GM23338 (cell line): ENCODE measurements around the gene ATF6. TPM values are rescaled to one million over a fixed set of nuclear protein-coding genes. Genes with fewer than 3 reads are reported as not detected.

Experiments
- ATAC-seq: fragments of 200-7000 bp; cut with Tn5 transposase; 3 replicates; pipeline ENCODE4 v1.9.1; 2020
- DNase-seq: peaks from one replicate; pipeline ENCODE4 v3.0.0-alpha.2; 2015; ENCODE audit warnings: low spot score
- H2AFZ ChIP-seq: fragments of 200-600 bp; sonication (generic); 2 replicates; pipeline ENCODE4 v1.8.0; 2016; ENCODE audit warnings: antibody characterized with exemption, mild to moderate bottlenecking, moderate library complexity
- H3F3A ChIP-seq: fragments of 200-600 bp; sonication (generic); replicated peaks from 2 replicates; pipeline ENCODE4 v1.8.0; 2017; ENCODE audit warnings: antibody characterized with exemption, mixed run types, low read depth
- H3K27ac ChIP-seq: fragments of 200-600 bp; sonication (generic); 2 replicates; pipeline ENCODE4 v1.6.1; 2016; ENCODE audit warnings: low read depth
- H3K27me3 ChIP-seq: fragments of 200-600 bp; sonication (generic); 2 replicates; pipeline ENCODE4 v1.8.0; 2016; ENCODE audit warnings: mild to moderate bottlenecking, mixed run types, moderate library complexity; ENCODE audit not compliant: insufficient read depth
- H3K36me3 ChIP-seq: fragments of 200-600 bp; sonication (generic); 2 replicates; pipeline ENCODE4 v1.8.0; 2016; ENCODE audit warnings: mild to moderate bottlenecking; ENCODE audit not compliant: insufficient read depth
- H3K4me1 ChIP-seq: fragments of 200-600 bp; sonication (generic); 2 replicates; pipeline ENCODE4 v1.8.0; 2016; ENCODE audit warnings: mild to moderate bottlenecking, moderate library complexity; ENCODE audit not compliant: insufficient read depth
- H3K4me2 ChIP-seq: fragments of 200-600 bp; sonication (generic); 2 replicates; pipeline ENCODE4 v1.7.1; 2017; ENCODE audit warnings: mixed run types
- H3K4me3 ChIP-seq: fragments of 200-600 bp; sonication (generic); 2 replicates; pipeline ENCODE4 v1.6.1; 2016; ENCODE audit warnings: mixed run types
- H3K79me2 ChIP-seq: fragments of 200-600 bp; sonication (generic); replicated peaks from 2 replicates; pipeline ENCODE4 v1.8.0; 2017; ENCODE audit warnings: mild to moderate bottlenecking; ENCODE audit not compliant: insufficient read depth
- H3K9me2 ChIP-seq: fragments of 200-600 bp; sonication (generic); 2 replicates; pipeline ENCODE4 v1.8.0; 2017; ENCODE audit not compliant: insufficient read depth
- H4K20me1 ChIP-seq: fragments of 200-600 bp; sonication (generic); replicated peaks from 2 replicates; pipeline ENCODE4 v1.8.0; 2017; ENCODE audit warnings: mild to moderate bottlenecking; ENCODE audit not compliant: insufficient read depth
- H3K27ac Mint-ChIP-seq: 2 replicates; pipeline ENCODE4 v1.8.0; 2020; ENCODE audit warnings: inconsistent platforms, mild to moderate bottlenecking, moderate library complexity, mixed read lengths
- H3K27me3 Mint-ChIP-seq: 3 replicates; pipeline ENCODE4 v1.8.0; 2022; ENCODE audit warnings: low read depth, mild to moderate bottlenecking, moderate library complexity, mixed read lengths, inconsistent platforms; ENCODE audit not compliant: insufficient read depth, poor library complexity
- H3K36me3 Mint-ChIP-seq: 3 replicates; pipeline ENCODE4 v1.8.0; 2021; ENCODE audit warnings: low read depth, mild to moderate bottlenecking, inconsistent platforms, moderate library complexity, mixed read lengths
- H3K4me1 Mint-ChIP-seq: 3 replicates; pipeline ENCODE4 v1.8.0; 2020; ENCODE audit warnings: mild to moderate bottlenecking, inconsistent platforms, mixed read lengths
- H3K4me3 Mint-ChIP-seq: 3 replicates; pipeline ENCODE4 v1.8.0; 2021; ENCODE audit warnings: moderate library complexity, mild to moderate bottlenecking, inconsistent platforms, mixed read lengths
- H3K9me3 Mint-ChIP-seq: 3 replicates; pipeline ENCODE4 v1.8.0; 2020; ENCODE audit warnings: moderate library complexity, mild to moderate bottlenecking, inconsistent platforms, mixed read lengths
- CREB1 ChIP-seq: fragments of 250-450 bp; sonication (Bioruptor Pico); IDR thresholded peaks from 2 replicates; pipeline ENCODE4 v1.5.0; 2020; ENCODE audit warnings: low read depth, mild to moderate bottlenecking, moderate library complexity
- EZH2 ChIP-seq: fragments of 200-600 bp; sonication (generic); IDR thresholded peaks from one replicate; pipeline ENCODE4 v1.8.0; 2017; ENCODE audit warnings: antibody characterized with exemption, mild to moderate bottlenecking, low read depth; ENCODE audit not compliant: unreplicated experiment
- JUNB ChIP-seq: IDR thresholded peaks from one replicate; pipeline ENCODE4 v1.6.1; 2016; ENCODE audit warnings: antibody characterized with exemption; ENCODE audit not compliant: unreplicated experiment
- NANOG ChIP-seq: IDR thresholded peaks from 2 replicates; pipeline ENCODE4 v1.6.1; 2016; ENCODE audit warnings: antibody characterized with exemption, borderline replicate concordance
- POLR2AphosphoS5 ChIP-seq: IDR thresholded peaks from 2 replicates; pipeline ENCODE4 v1.6.1; 2016; ENCODE audit warnings: antibody characterized with exemption, low read depth
- REST ChIP-seq: IDR thresholded peaks from one replicate; pipeline ENCODE4 v1.6.1; 2018; ENCODE audit warnings: antibody characterized with exemption; ENCODE audit not compliant: unreplicated experiment
- ZNF331 ChIP-seq: fragments of 250-450 bp; sonication (Bioruptor Pico); IDR thresholded peaks from 2 replicates; pipeline ENCODE4 v1.5.0; 2020; ENCODE audit warnings: low read depth, mild to moderate bottlenecking, moderate library complexity
- ZNF462 ChIP-seq: fragments of 250-450 bp; sonication (Bioruptor Pico); IDR thresholded peaks from 2 replicates; pipeline ENCODE4 v1.5.0; 2020; ENCODE audit warnings: mild to moderate bottlenecking, moderate library complexity
- polyA plus RNA-seq: library from polyadenylated mRNA; unstranded; fragments of >200 nt; fragmentation: Nextera tagmentation; extraction: Ambion mirVana; gene quantifications from 2 replicates; pipeline ENCODE4 v1.2.1, GENCODE V29; 2016
- total RNA-seq: library from RNA; depleted of rRNA; stranded (reverse); fragments of >200 nt; shearing (Covaris generic); gene quantifications from 2 replicates; pipeline ENCODE4 v1.2.3, GENCODE V29; 2014
- TF ChIP-seq, protein P1 (sequence below): IDR thresholded peaks from 2 replicates; pipeline ENCODE4 v1.6.1; 2016; ENCODE audit warnings: antibody characterized with exemption

Gene ATF6
- total and polyA plus RNA-seq, 2 experiments from 2014 or later, result 5.0 to 13.5 TPM

DNA sequence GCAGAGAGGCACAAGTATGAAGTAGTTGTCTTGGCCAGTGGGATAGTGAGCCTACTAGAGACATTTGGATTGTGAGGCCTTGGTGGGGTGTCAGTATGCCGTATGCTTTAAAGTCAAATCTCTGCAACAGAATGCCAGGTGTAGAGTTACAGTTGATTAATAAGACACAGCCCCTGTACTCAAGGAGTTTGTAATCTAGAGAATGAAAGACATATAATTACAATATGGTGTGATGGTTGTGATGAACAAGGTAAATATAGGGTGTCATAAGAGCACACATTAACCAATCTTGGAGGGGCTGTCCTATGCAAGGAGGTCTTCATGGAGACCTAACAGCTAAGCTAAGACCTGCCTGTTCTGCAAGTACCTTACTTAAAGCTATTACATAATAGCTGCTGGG is 113.1 kb downstream of the ATF6 start:
- Mint-ChIP-seq H3K4me1 (no peaks in the 10 kb centered on the region), H3K27me3 (no peaks in the 10 kb centered on the region), H3K4me3 (no peak overlapping the region), H3K27ac (no peak overlapping the region), H3K9me3 (no peaks in the 10 kb centered on the region), H3K36me3 (no peaks in the 10 kb centered on the region)
- H3K4me2 ChIP-seq, result no peak overlapping the region
- ATAC-seq (no peak), DNase-seq (no peak)
- no peak overlapping the region for H3K4me3 ChIP-seq
- H3K36me3 ChIP-seq, result no peaks in the 10 kb centered on the region
- no peaks in the 10 kb centered on the region for H4K20me1 ChIP-seq
- H2AFZ ChIP-seq, result no peak overlapping the region
- H3F3A ChIP-seq, result no peaks in the 10 kb centered on the region
- no peaks in the 10 kb centered on the region for H3K27me3 ChIP-seq
- H3K27ac ChIP-seq, result no peak overlapping the region
- no peaks in the 10 kb centered on the region for H3K4me1 ChIP-seq
- H3K79me2 ChIP-seq, result no peaks in the 10 kb centered on the region
- H3K9me2 ChIP-seq, result no peaks in the 10 kb centered on the region
- TF ChIP-seq, protein P1, sequence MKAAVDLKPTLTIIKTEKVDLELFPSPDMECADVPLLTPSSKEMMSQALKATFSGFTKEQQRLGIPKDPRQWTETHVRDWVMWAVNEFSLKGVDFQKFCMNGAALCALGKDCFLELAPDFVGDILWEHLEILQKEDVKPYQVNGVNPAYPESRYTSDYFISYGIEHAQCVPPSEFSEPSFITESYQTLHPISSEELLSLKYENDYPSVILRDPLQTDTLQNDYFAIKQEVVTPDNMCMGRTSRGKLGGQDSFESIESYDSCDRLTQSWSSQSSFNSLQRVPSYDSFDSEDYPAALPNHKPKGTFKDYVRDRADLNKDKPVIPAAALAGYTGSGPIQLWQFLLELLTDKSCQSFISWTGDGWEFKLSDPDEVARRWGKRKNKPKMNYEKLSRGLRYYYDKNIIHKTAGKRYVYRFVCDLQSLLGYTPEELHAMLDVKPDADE, result no peak
- TF ChIP-seq EZH2 (no peak), NANOG (no peak), ZNF331 (CRISPR knock-in tag) (no peak), JUNB (no peak), ZNF462 (CRISPR knock-in tag) (no peak), REST (no peak), CREB1 (CRISPR knock-in tag) (no peak), POLR2AphosphoS5 (no peak)
